T-helper 1 cell treated with Interleukin-12 subunit alpha and Interleukin-12 subunit beta and Interleukin-4 antibody, amounts not matched to agents 30 μg/mL and 1 μg/mL, for 36 hours (primary cell): ENCODE data around the gene TSPY1.
"Not testable (repeated sequence)": the region's sequence is repeated elsewhere in the genome, so short reads cannot be mapped to it uniquely, and the experiment has no call there.

Source experiments
- H3K27ac Mint-ChIP-seq: one replicate; pipeline ENCODE4 v1.8.0; 2021; ENCODE audit warnings: mild to moderate bottlenecking, mixed read lengths
- H3K27me3 Mint-ChIP-seq: one replicate; pipeline ENCODE4 v1.8.0; 2021; ENCODE audit warnings: low read depth, mixed read lengths
- H3K36me3 Mint-ChIP-seq: one replicate; pipeline ENCODE4 v1.8.0; 2021; ENCODE audit warnings: low read depth, mixed read lengths
- H3K4me1 Mint-ChIP-seq: one replicate; pipeline ENCODE4 v1.8.0; 2021; ENCODE audit warnings: low read depth, mixed read lengths
- H3K4me3 Mint-ChIP-seq: one replicate; pipeline ENCODE4 v1.8.0; 2021; ENCODE audit warnings: mild to moderate bottlenecking, moderate library complexity, mixed read lengths
- H3K9me3 Mint-ChIP-seq: one replicate; pipeline ENCODE4 v1.8.0; 2021; ENCODE audit warnings: mixed read lengths

Gene TSPY1, protein sequence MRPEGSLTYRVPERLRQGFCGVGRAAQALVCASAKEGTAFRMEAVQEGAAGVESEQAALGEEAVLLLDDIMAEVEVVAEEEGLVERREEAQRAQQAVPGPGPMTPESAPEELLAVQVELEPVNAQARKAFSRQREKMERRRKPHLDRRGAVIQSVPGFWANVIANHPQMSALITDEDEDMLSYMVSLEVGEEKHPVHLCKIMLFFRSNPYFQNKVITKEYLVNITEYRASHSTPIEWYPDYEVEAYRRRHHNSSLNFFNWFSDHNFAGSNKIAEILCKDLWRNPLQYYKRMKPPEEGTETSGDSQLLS

GRCh38 chrY:9466655-9467054 is at the start of gene TSPY1:
TSS of gene TSPY1 (plus strand) at chrY:9466955. CDS start at chrY:9467001, 46 bp downstream.
- H3K36me3 Mint-ChIP-seq, H3K4me3 Mint-ChIP-seq, H3K4me1 Mint-ChIP-seq, H3K9me3 Mint-ChIP-seq, H3K27ac Mint-ChIP-seq, H3K27me3 Mint-ChIP-seq: not testable (repeated sequence)

- not testable (repeated sequence) for H3K36me3 Mint-ChIP-seq, H3K4me1 Mint-ChIP-seq, H3K27me3 Mint-ChIP-seq, H3K4me3 Mint-ChIP-seq, H3K27ac Mint-ChIP-seq, H3K9me3 Mint-ChIP-seq
Observed at GRCh38 chrY:9486967-9487366, 20.2 kb downstream of the TSPY1 start, which contains the start of gene TSPY9. TSS of gene TSPY9 (plus strand) at chrY:9487267. CDS start at chrY:9487313, 46 bp downstream.

GRCh38 chrY:9504396-9504795 is 37.6 kb downstream of the TSPY1 start:
- not testable (repeated sequence) for H3K9me3 Mint-ChIP-seq, H3K36me3 Mint-ChIP-seq, H3K4me1 Mint-ChIP-seq, H3K27me3 Mint-ChIP-seq, H3K4me3 Mint-ChIP-seq, H3K27ac Mint-ChIP-seq

- H3K27ac Mint-ChIP-seq, H3K27me3 Mint-ChIP-seq, H3K4me1 Mint-ChIP-seq, H3K36me3 Mint-ChIP-seq, H3K9me3 Mint-ChIP-seq, H3K4me3 Mint-ChIP-seq: not testable (repeated sequence)
Observed at GRCh38 chrY:9516287-9516686, 49.5 kb downstream of the TSPY1 start.
